ENCODE measurements around the gene GPR78.

- TF ChIP-seq CTCF (conservative IDR thresholded peaks at IDR 0.05) (no peak), ZFX (IDR thresholded peaks at IDR 0.05) (no peak)
These were observed 37.4 kb downstream of the GPR78 start for GRCh38 chr4:8617486-8618040.
